Activated CD4-positive, alpha-beta T cell treated with anti-CD3 and anti-CD28 coated beads for 4 hours (primary cell): ENCODE results near the gene PDE5A.
A peak's percentile ranks its signal among the peaks of the same experiment; 100 is the strongest.
"Not testable (repeated sequence)": the region's sequence is repeated elsewhere in the genome, so short reads cannot be mapped to it uniquely, and the experiment has no call there.

Source experiments
- DNase-seq, 2 donors: peaks; one replicate each; pipeline ENCODE4 v3.0.0-alpha.2; 2020

Gene PDE5A

DNA sequence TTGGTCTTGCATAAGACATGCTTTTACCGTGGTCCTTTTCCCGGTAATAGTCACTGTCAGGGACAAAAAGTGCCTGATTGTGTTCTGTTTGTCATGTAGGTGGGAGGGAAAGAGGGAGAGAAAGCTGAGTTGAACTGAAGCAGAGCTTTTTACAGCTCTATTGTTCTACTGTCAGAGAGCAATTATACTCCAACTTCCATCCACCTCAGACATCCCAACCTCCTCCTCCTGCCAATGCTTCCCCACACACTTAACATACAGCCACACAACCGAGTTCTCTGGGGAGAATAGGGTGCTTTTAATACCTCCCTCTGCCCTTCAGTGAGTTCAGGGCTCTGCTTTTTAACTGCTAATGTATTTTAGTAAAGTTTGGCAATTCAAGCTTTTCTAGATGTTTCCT is 159.6 kb downstream of the PDE5A start:
- DNase-seq, result not testable (repeated sequence)

DNA sequence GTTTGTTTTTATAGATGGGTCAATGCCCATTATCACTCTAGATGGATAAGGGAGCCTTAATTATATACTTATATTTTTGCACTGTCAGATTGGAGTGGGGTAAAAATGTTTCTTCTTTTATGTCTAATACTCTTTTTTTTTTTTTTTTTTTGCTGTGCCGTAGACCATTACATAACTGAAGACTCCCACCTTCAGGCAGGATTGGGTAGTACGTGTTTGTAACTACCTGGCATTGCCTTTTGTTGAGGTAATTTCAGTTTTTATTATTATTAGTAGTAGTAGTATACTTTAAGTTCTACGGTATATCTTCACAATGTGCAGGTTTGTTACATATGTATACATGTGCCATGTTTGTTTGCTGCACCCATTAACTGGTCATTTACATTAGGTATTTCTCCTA is 165.9 kb downstream of the PDE5A start:
- DNase-seq, result peak; percentile 5 to 49

GRCh38 chr4:119455734-119456133 is 172.9 kb downstream of the PDE5A start:
- DNase-seq, result not testable (repeated sequence)

DNA sequence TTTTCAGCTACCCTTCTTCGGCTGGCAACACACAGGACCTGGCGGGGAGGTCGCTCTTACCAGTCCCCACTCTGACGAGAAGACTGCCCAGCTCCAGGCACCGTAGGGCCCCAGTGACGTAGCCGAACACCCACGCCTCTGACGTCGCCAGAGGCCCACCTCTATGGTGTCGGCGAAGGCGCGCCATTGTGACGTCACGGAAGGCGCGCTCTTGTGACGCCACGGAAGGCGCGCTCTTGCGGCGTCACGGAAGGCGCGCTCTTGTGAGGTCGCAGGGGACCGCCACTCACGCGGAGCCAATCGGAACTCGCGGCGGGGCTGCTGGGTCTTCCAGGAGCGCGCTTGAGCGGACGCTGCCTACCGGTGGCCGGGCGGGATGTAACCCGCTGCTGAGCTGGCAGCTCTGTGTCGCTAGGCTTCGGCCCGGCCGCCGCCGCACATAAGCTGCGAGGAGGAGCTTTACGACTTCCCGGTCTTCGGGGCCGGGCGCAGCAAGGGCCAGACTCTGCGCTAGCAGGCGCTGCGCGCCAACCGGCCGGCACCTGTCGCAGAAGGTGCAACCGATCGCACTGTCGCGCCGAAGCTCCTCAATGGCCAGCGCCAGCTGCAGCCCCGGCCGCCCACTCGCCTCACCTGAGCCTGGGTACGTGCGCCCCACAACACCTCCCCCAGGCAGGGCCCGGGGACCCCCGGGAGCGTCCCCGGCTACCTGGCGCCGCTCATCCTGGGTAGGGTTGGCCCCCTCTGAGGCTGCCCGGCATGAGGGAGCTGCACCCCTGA is 173.9 kb downstream of the PDE5A start:
- peak; percentile 93 to 97 for DNase-seq

GRCh38 chr4:119454151-119454490 is 174.5 kb downstream of the PDE5A start:
- not testable (repeated sequence) for DNase-seq

- not testable (repeated sequence) for DNase-seq
Observed at GRCh38 chr4:119453286-119453685, 175.3 kb downstream of the PDE5A start.

DNA sequence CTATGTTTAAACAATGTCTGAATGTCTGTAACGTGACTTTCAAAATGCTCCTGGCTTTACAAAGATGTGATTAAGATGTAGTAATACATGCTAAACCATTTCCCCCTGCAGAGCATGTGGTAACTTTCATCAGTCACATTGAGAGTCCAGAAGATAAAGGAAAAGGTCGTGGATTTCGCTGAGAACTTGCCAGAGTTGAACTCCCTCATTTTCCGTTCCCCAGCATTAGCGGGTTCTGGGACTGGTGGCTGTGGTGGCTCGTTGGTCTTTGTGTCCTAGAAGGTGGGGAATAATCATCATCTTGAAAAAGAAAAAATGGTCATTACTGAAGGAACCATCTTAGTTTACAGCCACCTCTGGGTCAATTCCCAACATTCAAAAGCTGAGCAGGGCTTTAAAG is 178.8 kb downstream of the PDE5A start:
- DNase-seq, result not testable (repeated sequence)
